ENCODE results near the gene FAM161B.
A peak's percentile ranks its signal among the peaks of the same experiment; 100 is the strongest.
"Not testable (repeated sequence)": the region's sequence is repeated elsewhere in the genome, so short reads cannot be mapped to it uniquely, and the experiment has no call there.

Gene FAM161B

GRCh38 chr14:73949752-73950734 lies at the start of gene FAM161B, which contains the start of gene COQ6:
Gene FAM161B, minus strand, starts transcription at chr14:73950094. Its CDS starts 68 bp downstream, at chr14:73950026.
Gene COQ6, plus strand, starts transcription at chr14:73950302. Its CDS starts 31 bp downstream, at chr14:73950333.
- DNase-seq = peak; percentile 78 to 97 (median 93)

GRCh38 chr14:73998726-73999125 lies 48.8 kb upstream of the FAM161B start:
- DNase-seq = no peak

GRCh38 chr14:73997944-73998447 lies 48.1 kb upstream of the FAM161B start:
- no peak for DNase-seq

- DNase-seq = no peak
Measured at GRCh38 chr14:73997108-73997943, 47.4 kb upstream of the FAM161B start.

- DNase-seq = no peak
Measured at GRCh38 chr14:73996731-73997107, 46.8 kb upstream of the FAM161B start.

GRCh38 chr14:73995977-73996378 lies 46.1 kb upstream of the FAM161B start:
- no peak for DNase-seq

- DNase-seq = not testable (repeated sequence)
Measured at GRCh38 chr14:73994926-73995325, 45.0 kb upstream of the FAM161B start.

GRCh38 chr14:73991092-73991491 lies 41.2 kb upstream of the FAM161B start:
- DNase-seq = no peak

- DNase-seq = not testable (repeated sequence)
Measured at GRCh38 chr14:73988656-73989055, 38.8 kb upstream of the FAM161B start.

- no peak for DNase-seq
Measured at GRCh38 chr14:73988065-73988464, 38.2 kb upstream of the FAM161B start.

GRCh38 chr14:73977896-73978295 lies 28.0 kb upstream of the FAM161B start:
- DNase-seq = no peak

- no peak for DNase-seq
Measured at GRCh38 chr14:73976125-73976524, 26.2 kb upstream of the FAM161B start.

GRCh38 chr14:73973497-73973896 lies 23.6 kb upstream of the FAM161B start:
- no peak for DNase-seq

- no peak for DNase-seq
Measured at GRCh38 chr14:73968885-73969284, 19.0 kb upstream of the FAM161B start.

GRCh38 chr14:73965216-73965615 lies 15.3 kb upstream of the FAM161B start:
- no peak for DNase-seq

GRCh38 chr14:73961192-73961591 lies 11.3 kb upstream of the FAM161B start:
- no peak for DNase-seq

GRCh38 chr14:73958591-73958990 lies 8.7 kb upstream of the FAM161B start:
- no peak for DNase-seq

- no peak for DNase-seq
Measured at GRCh38 chr14:73955674-73956073, 5.8 kb upstream of the FAM161B start.

GRCh38 chr14:73953731-73954130 lies 3.8 kb upstream of the FAM161B start:
- DNase-seq = no peak

- DNase-seq = no peak
Measured at GRCh38 chr14:73945159-73945670, 4.7 kb downstream of the FAM161B start.

- DNase-seq = no peak
Measured at GRCh38 chr14:73944432-73945158, 5.3 kb downstream of the FAM161B start.

Measured in anterior cingulate cortex (tissue), 58 donors.